Measurements from ENCODE around the gene MMP27. TPM values are rescaled to one million over a fixed set of nuclear protein-coding genes. Genes with fewer than 3 reads are reported as not detected.

MMP27 gene
- total RNA-seq, 2 experiments from 2014 or later, result not detected

- CTCF ChIA-PET, result no interaction called here
- H3K27ac ChIP-seq (ENCODE audit: low read depth in 1 of 2, low read length in 2 of 2), result no peak overlapping the region
These were observed 58.1 kb downstream of the MMP27 start for GRCh38 chr11:102647430-102647829.

GRCh38 chr11:102643941-102644340 is 61.6 kb downstream of the MMP27 start:
- H3K9me3 ChIP-seq (ENCODE audit: control insufficient read depth in 1 of 2, insufficient read depth in 1 of 2, low read length in 2 of 2), result no peaks in the 10 kb centered on the region
- no peak overlapping the region for H3K4me3 Mint-ChIP-seq
- no peak overlapping the region for H3K27ac ChIP-seq (ENCODE audit: low read depth in 1 of 2, low read length in 2 of 2)
- no peak overlapping the region for H3K27ac Mint-ChIP-seq
- H3K4me1 Mint-ChIP-seq (ENCODE audit: low read depth), result no peaks in the 10 kb centered on the region
- H3K36me3 Mint-ChIP-seq (ENCODE audit: low read depth), result no peaks in the 10 kb centered on the region
- no peaks in the 10 kb centered on the region for H3K27me3 ChIP-seq (ENCODE audit: control insufficient read depth in 1 of 2, insufficient read depth in 2 of 2, low read length in 2 of 2)
- ChIA-PET CTCF (no interaction called here), POLR2A (no interaction called here)
- H3K27me3 Mint-ChIP-seq, result peaks cover 6% of the 10 kb centered on the region
- TF ChIP-seq CTCF (IDR thresholded peaks at IDR 0.05), result no peak
- no peaks in the 10 kb centered on the region for H3K9me3 Mint-ChIP-seq
- no peaks in the 10 kb centered on the region for H3K4me1 ChIP-seq (ENCODE audit: insufficient read depth, low read length)
- H3K4me3 ChIP-seq (ENCODE audit: low read length), result no peak overlapping the region
- ATAC-seq (ENCODE audit: poor library complexity), result no peak
- H3K36me3 ChIP-seq (ENCODE audit: insufficient read depth, low read length), result no peaks in the 10 kb centered on the region
- no peak for DNase-seq
- intact Hi-C loops (cut with DNase I, micrococcal nuclease), result no loop called here

More at GRCh38 chr11:102647430-102647829, 58.1 kb downstream of the MMP27 start:
- H3K27ac Mint-ChIP-seq, result no peak overlapping the region
- no peaks in the 10 kb centered on the region for H3K9me3 ChIP-seq (ENCODE audit: control insufficient read depth in 1 of 2, insufficient read depth in 1 of 2, low read length in 2 of 2)
- no peaks in the 10 kb centered on the region for H3K27me3 ChIP-seq (ENCODE audit: control insufficient read depth in 1 of 2, insufficient read depth in 2 of 2, low read length in 2 of 2)
- no peaks in the 10 kb centered on the region for H3K4me1 Mint-ChIP-seq (ENCODE audit: low read depth)
- H3K4me3 Mint-ChIP-seq, result no peak overlapping the region
- peaks cover 29% of the 10 kb centered on the region for H3K27me3 Mint-ChIP-seq
- POLR2A ChIA-PET, result no interaction called here
- H3K36me3 ChIP-seq (ENCODE audit: insufficient read depth, low read length), result no peaks in the 10 kb centered on the region
- intact Hi-C loops (cut with DNase I, micrococcal nuclease), result no loop called here
- H3K4me3 ChIP-seq (ENCODE audit: low read length), result no peak overlapping the region
- H3K4me1 ChIP-seq (ENCODE audit: insufficient read depth, low read length), result no peaks in the 10 kb centered on the region
- H3K36me3 Mint-ChIP-seq (ENCODE audit: low read depth), result no peaks in the 10 kb centered on the region
- TF ChIP-seq CTCF (IDR thresholded peaks at IDR 0.05), result no peak
- no peaks in the 10 kb centered on the region for H3K9me3 Mint-ChIP-seq
- no peak for DNase-seq
- no peak for ATAC-seq (ENCODE audit: poor library complexity)

Other genes starting within 250 kb of the MMP27 start
- not detected for gene MMP7, start 175.0 kb downstream of the MMP27 start, total RNA-seq
- gene MMP20, start 80.4 kb downstream of the MMP27 start, total RNA-seq, result not detected
- gene MMP8, start 19.2 kb upstream of the MMP27 start, total RNA-seq, result not detected
- not detected for gene MMP10, start 74.9 kb upstream of the MMP27 start, total RNA-seq
- not detected for gene MMP1, start 92.4 kb upstream of the MMP27 start, total RNA-seq
- gene MMP3, start 137.8 kb upstream of the MMP27 start, total RNA-seq, result not detected
- gene MMP12, start 169.2 kb upstream of the MMP27 start, total RNA-seq, result not detected
- gene MMP13, start 250.0 kb upstream of the MMP27 start, total RNA-seq, result not detected